HG02678 (cell line): ENCODE measurements around the gene SLC37A1.

Experiments used
- ATAC-seq: cut with Tn5 transposase; IDR thresholded peaks from one replicate; pipeline ENCODE4 v1.9.1; 2021; ENCODE audit warnings: mild to moderate bottlenecking, moderate library complexity; ENCODE audit not compliant: unreplicated experiment

The SLC37A1 gene

GRCh38 chr21:42525676-42526378, 12.2 kb downstream of the SLC37A1 start:
- no peak for ATAC-seq

- no peak for ATAC-seq
Observed at GRCh38 chr21:42526379-42526727, 12.7 kb downstream of the SLC37A1 start.

GRCh38 chr21:42527127-42527488, 13.5 kb downstream of the SLC37A1 start:
- no peak for ATAC-seq

GRCh38 chr21:42527489-42528158, 14.0 kb downstream of the SLC37A1 start:
- no peak for ATAC-seq

GRCh38 chr21:42530167-42530518, 16.5 kb downstream of the SLC37A1 start:
- ATAC-seq = no peak

- no peak for ATAC-seq
Observed at GRCh38 chr21:42531771-42532170, 18.1 kb downstream of the SLC37A1 start.

GRCh38 chr21:42532466-42533181, 19.0 kb downstream of the SLC37A1 start:
- no peak for ATAC-seq

- no peak for ATAC-seq
Observed at GRCh38 chr21:42533306-42533962, 19.8 kb downstream of the SLC37A1 start.

GRCh38 chr21:42533963-42534355, 20.3 kb downstream of the SLC37A1 start:
- no peak for ATAC-seq

GRCh38 chr21:42534421-42535378, 21.0 kb downstream of the SLC37A1 start:
- peak; percentile 38 for ATAC-seq

GRCh38 chr21:42535602-42536171, 22.0 kb downstream of the SLC37A1 start:
- ATAC-seq = peak; percentile 61

GRCh38 chr21:42536601-42537000, 22.9 kb downstream of the SLC37A1 start:
- ATAC-seq = no peak

GRCh38 chr21:42537106-42537742, 23.6 kb downstream of the SLC37A1 start:
- no peak for ATAC-seq

GRCh38 chr21:42538479-42539275, 25.0 kb downstream of the SLC37A1 start:
- ATAC-seq = no peak

- ATAC-seq = no peak
Observed at GRCh38 chr21:42539342-42539741, 25.7 kb downstream of the SLC37A1 start.

- ATAC-seq = no peak
Observed at GRCh38 chr21:42539931-42540343, 26.3 kb downstream of the SLC37A1 start.

GRCh38 chr21:42540396-42540795, 26.7 kb downstream of the SLC37A1 start:
- ATAC-seq = no peak

GRCh38 chr21:42541174-42541573, 27.5 kb downstream of the SLC37A1 start:
- ATAC-seq = no peak

- no peak for ATAC-seq
Observed at GRCh38 chr21:42541618-42542017, 28.0 kb downstream of the SLC37A1 start.
